Activated CD4-positive, alpha-beta T cell treated with anti-CD3 and anti-CD28 coated beads, Interleukin-2, amount 10 ng/mL, durations not matched to agents 24 days and 14 days (primary cell): Measurements from ENCODE around the gene DNAH3. TPM values are rescaled to one million over a fixed set of nuclear protein-coding genes. Genes with fewer than 3 reads are reported as not detected.
"Not testable (repeated sequence)": the region's sequence is repeated elsewhere in the genome, so short reads cannot be mapped to it uniquely, and the experiment has no call there.

Experiments used
- DNase-seq: peaks from one replicate; pipeline ENCODE4 v3.0.0; 2022
- H3K27ac Mint-ChIP-seq: one replicate; pipeline ENCODE4 v1.8.0; 2022; ENCODE audit warnings: mild to moderate bottlenecking, mixed read lengths
- H3K27me3 Mint-ChIP-seq: one replicate; pipeline ENCODE4 v1.8.0; 2022; ENCODE audit warnings: mixed read lengths
- H3K36me3 Mint-ChIP-seq: one replicate; pipeline ENCODE4 v1.8.0; 2022; ENCODE audit warnings: low read depth, mild to moderate bottlenecking, mixed read lengths
- H3K4me1 Mint-ChIP-seq: one replicate; pipeline ENCODE4 v1.8.0; 2021; ENCODE audit warnings: mixed read lengths
- H3K4me3 Mint-ChIP-seq: one replicate; pipeline ENCODE4 v1.8.0; 2022; ENCODE audit warnings: mild to moderate bottlenecking, moderate library complexity, mixed read lengths
- H3K9me3 Mint-ChIP-seq: one replicate; pipeline ENCODE4 v1.8.0; 2021; ENCODE audit warnings: mixed read lengths
- intact Hi-C: fragments of 100-400 bp; cut with micrococcal nuclease; formaldehyde crosslinking; loops from one replicate; pipeline ENCODE4 v1.15.1; 2023
- total RNA-seq: library from RNA; stranded (reverse); gene quantifications from 2 replicates; pipeline ENCODE4 v1.2.3, GENCODE V29; 2022

DNAH3 gene
- total RNA-seq, 1 donor from 2014 or later = not detected

DNA sequence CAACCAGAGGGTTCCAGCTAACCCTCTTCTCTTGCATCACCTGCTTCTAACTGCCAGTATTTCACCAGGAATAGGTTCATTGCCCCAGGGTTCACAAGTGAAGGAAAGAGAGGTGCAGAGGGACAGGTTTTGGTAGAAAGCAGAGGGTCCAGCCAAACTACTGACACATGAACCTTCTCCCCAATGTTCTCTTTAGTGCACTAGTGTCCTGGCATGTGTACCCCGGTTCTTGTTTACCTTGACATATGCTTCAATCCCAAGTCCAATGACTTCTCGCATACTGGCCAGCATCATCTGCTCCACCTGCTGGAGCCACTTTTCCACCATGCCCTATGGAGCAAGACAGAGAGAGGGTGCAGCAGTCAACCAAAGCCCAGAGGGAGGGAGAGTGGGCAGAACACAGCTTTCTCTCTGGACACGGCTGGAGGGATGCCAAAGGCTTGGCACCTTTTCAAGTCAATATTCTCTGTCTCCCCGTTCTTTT is 90.6 kb downstream of the DNAH3 start:
- intact Hi-C loops = no loop called here

DNA sequence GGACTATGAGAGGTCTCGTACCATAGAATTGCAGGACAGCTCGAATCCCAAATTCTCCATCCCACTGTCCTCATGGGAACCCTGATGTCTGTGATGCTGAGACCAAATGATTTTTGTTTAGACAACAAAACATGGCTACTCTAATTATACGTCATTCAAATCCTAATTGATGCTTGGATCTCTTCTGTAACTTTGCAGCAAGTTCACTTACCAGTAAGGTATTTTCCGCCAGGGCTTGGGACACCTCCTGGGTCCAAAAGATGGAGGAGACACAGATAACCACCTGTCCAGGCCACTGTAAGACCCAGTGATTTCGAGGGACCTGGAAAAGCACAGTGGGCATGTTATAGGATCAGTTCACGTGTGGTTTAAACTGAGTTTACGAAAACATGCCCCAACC is 92.8 kb downstream of the DNAH3 start:
- Mint-ChIP-seq H3K27me3 (peaks cover 11% of the 10 kb centered on the region), H3K9me3 (no peaks in the 10 kb centered on the region), H3K27ac (no peak overlapping the region), H3K36me3 (no peaks in the 10 kb centered on the region), H3K4me3 (no peak overlapping the region), H3K4me1 (no peaks in the 10 kb centered on the region)
- no peak for DNase-seq
- intact Hi-C loops = no loop called here

More for the DNA sequence above, 90.6 kb downstream of the DNAH3 start:
- Mint-ChIP-seq H3K9me3 (no peaks in the 10 kb centered on the region), H3K27ac (no peak overlapping the region), H3K4me1 (no peaks in the 10 kb centered on the region), H3K36me3 (no peaks in the 10 kb centered on the region), H3K4me3 (no peak overlapping the region), H3K27me3 (peaks cover 10% of the 10 kb centered on the region)
- no peak for DNase-seq

DNA sequence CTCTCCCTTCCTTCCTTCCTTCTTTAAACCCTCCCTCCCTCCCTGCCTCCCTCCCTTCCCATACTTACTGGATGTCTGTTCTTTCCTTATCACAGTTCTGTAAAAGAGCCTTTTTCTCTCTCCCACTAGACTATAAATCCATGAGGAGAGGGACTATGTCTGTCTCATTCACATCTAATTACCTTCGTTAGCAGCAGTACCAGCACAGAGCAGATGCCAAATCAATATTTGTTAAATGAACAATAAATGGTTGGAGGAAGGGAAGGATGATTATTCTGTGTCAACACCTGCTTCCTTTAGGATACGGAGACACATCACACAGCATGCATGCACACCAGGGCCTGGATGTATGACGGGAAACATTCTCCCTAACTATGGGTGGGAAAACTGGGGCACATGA is 94.2 kb downstream of the DNAH3 start:
- intact Hi-C loops = no loop called here
- Mint-ChIP-seq H3K27me3 (peaks cover 12% of the 10 kb centered on the region), H3K9me3 (no peaks in the 10 kb centered on the region), H3K4me3 (no peak overlapping the region), H3K4me1 (no peaks in the 10 kb centered on the region), H3K36me3 (no peaks in the 10 kb centered on the region), H3K27ac (no peak overlapping the region)
- DNase-seq = no peak

DNA sequence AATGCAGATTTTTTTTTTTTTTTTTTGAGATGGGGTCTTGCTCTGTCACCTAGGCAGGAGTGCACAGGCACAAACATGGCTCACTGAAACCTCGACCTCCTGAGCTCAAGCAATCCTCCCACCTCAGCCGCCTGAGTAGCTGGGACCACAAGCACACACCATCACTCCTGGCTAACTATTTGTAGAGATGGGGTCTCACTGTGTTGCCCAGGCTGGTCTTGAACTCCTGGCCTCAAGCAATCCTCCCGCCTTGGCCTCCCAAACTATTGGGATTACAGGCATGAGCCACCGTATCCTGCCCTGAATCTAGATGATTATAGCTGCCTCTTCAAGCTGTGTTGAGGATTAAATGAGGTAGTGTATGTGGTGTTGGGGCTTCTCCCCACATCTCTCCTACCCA is 94.9 kb downstream of the DNAH3 start:
- H3K4me1 Mint-ChIP-seq, H3K9me3 Mint-ChIP-seq, intact Hi-C loops, H3K27ac Mint-ChIP-seq, H3K4me3 Mint-ChIP-seq, H3K36me3 Mint-ChIP-seq, DNase-seq: not testable (repeated sequence)
- peaks cover 17% of the 10 kb centered on the region for H3K27me3 Mint-ChIP-seq

DNA sequence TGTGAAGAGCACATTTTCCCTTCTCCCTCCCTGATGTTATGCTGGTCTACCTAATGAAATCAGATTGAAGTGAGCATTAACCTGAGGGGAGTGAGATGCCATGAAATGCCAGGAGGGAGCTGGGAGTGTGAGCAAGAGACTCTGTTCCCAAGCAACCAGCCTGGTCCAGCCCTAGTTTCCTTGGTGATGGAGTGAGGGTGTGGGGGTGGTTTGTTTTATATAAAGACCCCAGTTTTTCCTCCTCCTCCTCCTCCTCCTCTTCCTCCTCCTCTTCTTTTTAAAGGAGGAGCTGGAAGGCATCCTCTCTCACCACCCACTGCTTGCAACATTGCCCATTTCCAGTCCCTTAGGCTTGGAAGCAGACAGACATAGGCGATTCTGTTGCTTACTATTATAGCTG is 97.1 kb downstream of the DNAH3 start:
- no peak overlapping the region for H3K4me3 Mint-ChIP-seq
- H3K36me3 Mint-ChIP-seq = no peaks in the 10 kb centered on the region
- H3K4me1 Mint-ChIP-seq = no peaks in the 10 kb centered on the region
- H3K27me3 Mint-ChIP-seq = peaks cover 15% of the 10 kb centered on the region
- intact Hi-C loops = no loop called here
- H3K27ac Mint-ChIP-seq = no peak overlapping the region
- no peaks in the 10 kb centered on the region for H3K9me3 Mint-ChIP-seq
- DNase-seq = no peak

DNA sequence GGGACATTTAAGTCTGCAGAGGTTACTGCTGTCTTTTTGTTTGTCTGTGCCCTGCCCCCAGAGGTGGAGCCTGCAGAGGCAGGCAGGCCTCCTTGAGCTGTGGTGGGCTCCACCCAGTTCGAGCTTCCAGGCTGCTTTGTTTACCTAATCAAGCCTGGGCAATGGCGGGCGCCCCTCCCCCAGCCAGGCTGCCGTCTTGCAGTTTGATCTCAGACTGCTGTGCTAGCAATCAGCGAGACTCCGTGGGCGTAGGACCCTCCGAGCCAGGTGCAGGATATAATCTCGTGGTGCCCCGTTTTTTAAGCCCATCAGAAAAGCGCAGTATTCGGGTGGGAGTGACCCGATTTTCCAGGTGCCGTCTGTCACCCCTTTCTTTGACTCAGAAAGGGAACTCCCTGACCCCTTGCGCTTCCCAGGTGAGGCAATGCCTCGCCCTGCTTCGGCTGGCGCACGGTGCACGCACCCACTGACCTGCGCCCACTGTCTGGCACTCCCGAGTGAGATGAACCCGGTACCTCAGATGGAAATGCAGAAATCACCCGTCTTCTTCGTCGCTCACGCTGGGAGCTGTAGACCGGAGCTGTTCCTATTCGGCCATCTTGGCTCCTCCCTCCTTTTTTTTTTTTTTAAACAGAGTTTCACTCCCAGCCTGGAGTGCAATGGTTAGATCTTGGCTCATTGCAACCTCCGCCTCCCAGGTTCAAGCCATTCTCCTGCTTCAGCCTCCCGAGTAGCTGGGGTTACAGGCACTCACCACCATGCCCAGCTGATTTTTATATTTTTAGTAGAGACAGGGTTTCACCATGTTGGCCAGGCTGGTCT is 102.3 kb downstream of the DNAH3 start:
- intact Hi-C loops, H3K4me3 Mint-ChIP-seq, H3K36me3 Mint-ChIP-seq: not testable (repeated sequence)

DNA sequence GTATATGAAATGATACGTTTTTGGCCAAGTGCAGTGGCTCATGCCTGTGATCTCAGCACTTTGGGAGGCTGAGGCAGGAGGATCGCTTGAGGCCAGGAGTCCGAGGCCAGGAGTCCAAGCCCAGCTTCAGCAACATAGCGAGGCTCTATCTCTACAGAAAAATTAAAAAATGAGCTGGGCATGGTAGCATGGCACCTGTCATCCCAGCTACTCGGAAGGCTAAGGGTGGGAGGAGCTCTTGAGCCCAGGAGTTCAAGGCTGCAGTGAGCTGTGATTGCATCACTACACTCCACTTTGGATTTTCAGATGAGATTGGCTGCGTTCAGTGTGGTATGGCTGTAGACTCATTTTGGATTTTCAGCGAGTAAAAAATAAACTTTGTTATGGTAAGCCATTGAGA is 112.4 kb downstream of the DNAH3 start:
- Mint-ChIP-seq H3K9me3 (no peaks in the 10 kb centered on the region), H3K27ac (no peak overlapping the region), H3K4me1 (no peaks in the 10 kb centered on the region), H3K4me3 (no peak overlapping the region), H3K36me3 (no peaks in the 10 kb centered on the region), H3K27me3 (peaks cover 8% of the 10 kb centered on the region)
- no peak for DNase-seq
- intact Hi-C loops = no loop called here

More for the DNA sequence above, 102.3 kb downstream of the DNAH3 start:
- H3K9me3 Mint-ChIP-seq, H3K4me1 Mint-ChIP-seq, DNase-seq, H3K27ac Mint-ChIP-seq, H3K27me3 Mint-ChIP-seq: not testable (repeated sequence)

DNA sequence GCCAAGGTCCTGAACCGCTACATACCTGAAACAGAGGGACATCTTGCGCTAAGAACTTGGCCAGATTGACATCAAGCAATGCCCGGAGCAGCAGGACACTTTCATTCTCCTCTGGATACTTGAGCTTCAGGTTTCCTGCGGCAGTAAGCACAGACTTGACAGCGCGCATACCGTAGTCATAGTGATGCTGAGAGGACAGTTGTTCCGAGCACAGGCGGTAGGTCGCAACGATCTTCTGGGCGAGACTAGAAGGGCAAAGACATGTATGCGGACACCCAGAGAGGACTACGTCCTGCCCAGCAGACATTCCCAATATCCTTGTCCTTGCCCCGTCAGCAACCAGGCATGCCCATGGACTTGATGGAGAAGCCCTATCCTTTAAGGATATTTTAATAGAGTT is 112.9 kb downstream of the DNAH3 start:
- Mint-ChIP-seq H3K4me3 (no peak overlapping the region), H3K36me3 (no peaks in the 10 kb centered on the region), H3K9me3 (no peaks in the 10 kb centered on the region), H3K4me1 (no peaks in the 10 kb centered on the region), H3K27ac (no peak overlapping the region), H3K27me3 (peaks cover 8% of the 10 kb centered on the region)
- intact Hi-C loops = no loop called here
- no peak for DNase-seq

DNA sequence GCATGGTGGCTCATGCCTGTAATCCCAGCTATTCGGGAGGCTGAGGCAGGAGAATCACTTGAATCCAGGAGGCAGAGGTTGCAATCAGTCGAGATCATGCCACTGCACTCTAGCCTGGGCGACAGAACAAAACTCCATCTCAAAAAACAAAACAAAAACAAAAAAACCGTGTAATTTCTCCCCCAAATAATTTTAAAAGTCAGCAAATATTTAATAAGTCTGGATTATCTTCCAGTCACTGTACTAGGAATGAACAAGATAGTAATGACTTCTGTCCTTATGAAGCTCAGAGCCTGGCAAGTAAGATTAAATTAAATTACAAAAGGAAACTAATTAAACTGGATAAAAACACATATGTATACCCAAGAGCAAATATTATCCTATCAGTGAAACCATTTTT is 113.5 kb downstream of the DNAH3 start:
- Mint-ChIP-seq H3K36me3 (no peaks in the 10 kb centered on the region), H3K4me1 (no peaks in the 10 kb centered on the region), H3K4me3 (no peak overlapping the region), H3K27ac (no peak overlapping the region), H3K27me3 (peaks cover 8% of the 10 kb centered on the region), H3K9me3 (no peaks in the 10 kb centered on the region)
- intact Hi-C loops = no loop called here
- DNase-seq = no peak

DNA sequence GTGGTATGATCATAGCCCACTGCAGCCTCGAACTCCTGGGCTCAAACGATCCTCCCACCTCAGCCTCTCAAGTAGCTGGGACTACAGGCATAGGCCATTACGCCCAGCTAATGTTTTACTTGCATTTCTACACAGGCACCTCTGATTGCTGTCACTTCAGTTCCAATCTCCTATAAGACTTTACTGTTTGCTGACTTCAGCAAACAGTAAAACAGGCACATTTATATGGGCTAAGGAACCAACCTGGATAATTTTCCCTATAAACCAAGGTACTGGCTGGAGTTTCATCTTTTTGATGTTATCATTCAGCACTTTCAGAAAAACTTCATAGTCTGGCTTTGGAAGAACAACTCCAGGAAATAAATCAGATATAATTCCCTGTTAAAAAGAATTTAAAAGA is 114.2 kb downstream of the DNAH3 start:
- Mint-ChIP-seq H3K9me3 (no peaks in the 10 kb centered on the region), H3K4me3 (no peak overlapping the region), H3K27ac (no peak overlapping the region), H3K4me1 (no peaks in the 10 kb centered on the region), H3K36me3 (no peaks in the 10 kb centered on the region), H3K27me3 (peaks cover 8% of the 10 kb centered on the region)
- no peak for DNase-seq
- intact Hi-C loops = no loop called here

DNA sequence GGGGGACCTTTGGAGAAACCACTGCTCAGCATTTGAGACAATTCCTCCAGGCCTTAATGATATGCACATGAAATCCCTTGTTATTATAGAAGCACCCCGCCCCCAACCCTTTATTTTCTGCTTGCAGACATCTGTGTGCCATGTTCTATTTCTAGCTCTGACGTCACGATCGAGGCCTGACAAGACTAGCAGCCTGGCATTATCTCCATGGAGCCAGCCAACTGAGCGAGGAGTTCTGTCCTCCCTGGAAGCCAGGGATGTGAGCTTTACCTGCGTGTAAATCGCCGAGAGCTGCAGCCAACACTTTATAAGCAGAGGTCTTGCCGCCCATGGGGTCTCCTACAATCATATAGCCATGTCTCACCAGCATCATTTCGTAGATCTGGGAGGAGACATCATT is 116.9 kb downstream of the DNAH3 start:
- H3K27me3 Mint-ChIP-seq = peaks cover 10% of the 10 kb centered on the region
- no peaks in the 10 kb centered on the region for H3K9me3 Mint-ChIP-seq
- DNase-seq = no peak
- intact Hi-C loops = no loop called here
- no peaks in the 10 kb centered on the region for H3K36me3 Mint-ChIP-seq
- H3K4me3 Mint-ChIP-seq = no peak overlapping the region
- no peaks in the 10 kb centered on the region for H3K4me1 Mint-ChIP-seq
- H3K27ac Mint-ChIP-seq = no peak overlapping the region

DNA sequence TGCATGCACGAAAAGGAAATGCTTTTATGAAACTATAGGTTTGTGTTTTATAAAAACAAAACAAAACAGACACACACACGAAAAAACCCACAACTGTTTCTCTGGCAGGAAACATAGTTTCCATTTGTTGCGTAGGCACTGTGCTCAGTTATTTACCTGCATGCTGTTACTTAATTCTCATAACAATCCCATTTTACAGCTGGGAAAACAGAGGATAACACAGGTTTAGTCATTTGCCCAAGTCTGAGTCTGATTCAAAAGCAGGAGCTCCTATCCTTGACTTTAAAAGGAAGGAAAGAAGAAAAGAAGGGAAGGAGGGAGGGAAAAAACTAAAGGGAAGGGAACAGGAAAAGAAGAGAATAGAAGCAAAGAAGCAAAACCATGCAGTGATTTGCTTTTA is 117.4 kb downstream of the DNAH3 start:
- H3K36me3 Mint-ChIP-seq = no peaks in the 10 kb centered on the region
- peaks cover 10% of the 10 kb centered on the region for H3K27me3 Mint-ChIP-seq
- H3K4me1 Mint-ChIP-seq = no peaks in the 10 kb centered on the region
- no peak overlapping the region for H3K4me3 Mint-ChIP-seq
- intact Hi-C loops = no loop called here
- no peaks in the 10 kb centered on the region for H3K9me3 Mint-ChIP-seq
- no peak overlapping the region for H3K27ac Mint-ChIP-seq
- no peak for DNase-seq

DNA sequence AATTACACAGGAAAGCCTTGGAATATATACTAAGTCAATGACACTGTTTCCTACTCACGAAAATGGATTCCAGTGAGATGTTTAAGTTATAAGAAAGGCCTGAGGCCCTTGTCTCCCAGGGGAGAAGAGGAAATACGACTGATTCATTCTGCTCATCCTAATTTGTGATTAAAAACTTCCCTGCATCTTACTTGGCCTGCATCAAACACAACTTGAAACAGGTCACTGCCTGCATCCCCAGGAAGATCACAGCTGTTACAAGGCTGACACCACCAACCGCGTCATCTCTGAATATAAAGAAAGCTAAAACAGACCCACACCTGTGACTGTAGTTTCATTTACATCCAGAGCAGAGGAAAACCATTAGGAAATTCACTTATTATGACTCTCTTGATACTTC is 121.9 kb downstream of the DNAH3 start:
- intact Hi-C loops = no loop called here
- Mint-ChIP-seq H3K9me3 (no peaks in the 10 kb centered on the region), H3K4me3 (no peak overlapping the region), H3K4me1 (no peaks in the 10 kb centered on the region), H3K27ac (no peak overlapping the region), H3K36me3 (no peaks in the 10 kb centered on the region), H3K27me3 (peaks cover 2% of the 10 kb centered on the region)
- peak; percentile 25 for DNase-seq

DNA sequence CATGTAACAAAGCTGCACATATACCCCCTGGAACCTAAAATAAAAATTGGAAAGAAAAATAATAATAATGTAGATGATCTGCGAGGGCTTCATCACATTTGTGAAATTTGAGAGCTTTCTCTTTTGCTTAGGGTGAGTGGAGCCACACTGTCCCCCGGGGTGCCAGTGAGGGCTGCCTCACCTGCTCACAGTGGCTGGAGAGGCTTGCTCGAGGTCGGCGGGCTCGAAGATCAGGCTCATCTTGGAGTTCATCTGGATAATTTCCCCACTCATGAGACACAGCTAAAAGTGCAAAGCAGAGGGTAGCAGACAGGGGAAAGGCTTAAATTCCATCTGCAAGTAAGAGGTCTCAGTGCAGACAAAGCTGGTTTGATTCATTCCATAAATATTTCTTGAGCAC is 123.8 kb downstream of the DNAH3 start:
- Mint-ChIP-seq H3K4me3 (no peak overlapping the region), H3K36me3 (no peaks in the 10 kb centered on the region), H3K4me1 (peaks cover 7% of the 10 kb centered on the region), H3K27ac (no peak overlapping the region), H3K9me3 (no peaks in the 10 kb centered on the region), H3K27me3 (peaks cover 2% of the 10 kb centered on the region)
- intact Hi-C loops = no loop called here
- peak; percentile 35 for DNase-seq
